HepG2 (cell line): ENCODE results near the gene DDX24. TPM values are rescaled to one million over a fixed set of nuclear protein-coding genes. Genes with fewer than 3 reads are reported as not detected.

Experiments used
- ADNP ChIP-seq: sonication (generic); formaldehyde crosslinking; IDR thresholded peaks from 2 replicates; pipeline ENCODE4 v1.4.0; 2020; ENCODE audit warnings: missing genetic modification reagents
- BHLHE40 ChIP-seq: IDR thresholded peaks from 2 replicates; pipeline ENCODE4 v1.6.1; 2011; ENCODE audit warnings: low read length, improper control_type of control experiment
- DPF2 ChIP-seq: sonication (generic); formaldehyde crosslinking; IDR thresholded peaks from 2 replicates; pipeline ENCODE4 v1.4.0; 2020; ENCODE audit warnings: mild to moderate bottlenecking, low read depth, missing genetic modification reagents, borderline replicate concordance
- GATAD2A ChIP-seq: IDR thresholded peaks from 2 replicates; pipeline ENCODE4 v1.6.1; 2016
- MAZ ChIP-seq, 2 experiments: sonication (generic) in 1 of 2; formaldehyde crosslinking in 1 of 2; IDR thresholded peaks; 2 replicates each; pipeline versions ENCODE4 v1.5.0 to v1.6.1; 2012 to 2020; ENCODE audit warnings: low read depth in 2 of 2, mild to moderate bottlenecking in 2 of 2, borderline replicate concordance in 1 of 2, improper control_type of control experiment in 1 of 2, low read length in 1 of 2, missing genetic modification reagents in 1 of 2, moderate library complexity in 1 of 2
- MEIS1 ChIP-seq: sonication (generic); formaldehyde crosslinking; IDR thresholded peaks from 2 replicates; pipeline ENCODE4 v1.9.0; 2021; ENCODE audit warnings: mild to moderate bottlenecking, missing genetic modification reagents, moderate library complexity, borderline replicate concordance
- NFIB ChIP-seq: sonication (generic); formaldehyde crosslinking; IDR thresholded peaks from 2 replicates; pipeline ENCODE4 v1.9.0; 2021; ENCODE audit warnings: missing genetic modification reagents, mild to moderate bottlenecking, borderline replicate concordance
- NR2F6 ChIP-seq, 2 experiments: IDR thresholded peaks; 2 replicates each; pipeline ENCODE4 v1.6.1; 2016; ENCODE audit warnings: antibody characterized with exemption in 1 of 2, mild to moderate bottlenecking in 1 of 2
- RBAK ChIP-seq: sonication (generic); formaldehyde crosslinking; IDR thresholded peaks from 2 replicates; pipeline ENCODE4 v1.5.1; 2020; ENCODE audit warnings: mild to moderate bottlenecking, missing genetic modification reagents
- RCOR2 ChIP-seq: IDR thresholded peaks from 2 replicates; pipeline ENCODE4 v1.6.1; 2016; ENCODE audit warnings: missing biosample characterization, missing genetic modification reagents
- RFX1 ChIP-seq: fragments of 450-650 bp; IDR thresholded peaks from 2 replicates; pipeline ENCODE4 v1.6.1; 2017
- SAP130 ChIP-seq: IDR thresholded peaks from 2 replicates; pipeline ENCODE4 v1.6.1; 2016; ENCODE audit warnings: low read depth
- SMAD9 ChIP-seq: sonication (generic); formaldehyde crosslinking; IDR thresholded peaks from 2 replicates; pipeline ENCODE4 v1.5.1; 2020; ENCODE audit warnings: mild to moderate bottlenecking, missing genetic modification reagents
- ZKSCAN5 ChIP-seq: sonication (generic); formaldehyde crosslinking; IDR thresholded peaks from 2 replicates; pipeline ENCODE4 v1.5.1; 2020; ENCODE audit warnings: mild to moderate bottlenecking, missing genetic modification reagents
- polyA plus RNA-seq, 8 experiments: library from polyadenylated mRNA; depleted of rRNA in 3 of 8; stranded (reverse) in 7 of 8; unstranded in 1 of 8; fragments of >200 nt; fragmentation: Illumina TruSeq in 4 of 8; extraction: Trizol in 4 of 8; gene quantifications; 2 replicates each; pipeline versions ENCODE4 v1.2.1 to v1.2.3, GENCODE V29; 2011 to 2016; ENCODE audit warnings: low read depth in 4 of 8, missing spikeins in 1 of 8, mixed read lengths in 1 of 8; ENCODE audit not compliant: insufficient read depth in 1 of 8
- total RNA-seq, 5 experiments: library from RNA; depleted of rRNA; stranded (reverse); fragments of >200 nt; fragmentation: Illumina TruSeq; extraction: Trizol; gene quantifications; 2 replicates each; pipeline ENCODE4 v1.2.3, GENCODE V29; 2016; ENCODE audit warnings: low read depth in 1 of 5
- TF ChIP-seq, protein P1 (sequence below): sonication (generic); formaldehyde crosslinking; IDR thresholded peaks from 2 replicates; pipeline ENCODE4 v1.8.0; 2022; ENCODE audit warnings: low read depth, missing genetic modification reagents
- TF ChIP-seq, protein P2 (sequence below), 2 experiments: sonication (generic) in 1 of 2; formaldehyde crosslinking in 1 of 2; IDR thresholded peaks; 2 replicates each; pipeline versions ENCODE4 v1.4.0 to v1.6.1; 2018 to 2020; ENCODE audit warnings: missing genetic modification reagents in 2 of 2, borderline replicate concordance in 1 of 2, low read depth in 1 of 2, mild to moderate bottlenecking in 1 of 2, missing biosample characterization in 1 of 2
- TF ChIP-seq, protein P3 (sequence below): fragments of 450-650 bp; IDR thresholded peaks from 2 replicates; pipeline ENCODE4 v1.6.1; 2017
- TF ChIP-seq, protein P4 (sequence below): sonication (generic); formaldehyde crosslinking; IDR thresholded peaks from 2 replicates; pipeline ENCODE4 v1.4.0; 2020; ENCODE audit warnings: missing genetic modification reagents
- TF ChIP-seq, protein P5 (sequence below): sonication (generic); formaldehyde crosslinking; IDR thresholded peaks from 2 replicates; pipeline ENCODE4 v1.4.0; 2020; ENCODE audit warnings: missing genetic modification reagents

DDX24 gene
- total and polyA plus RNA-seq, 2 of the 13 experiments (the other 11 are each of a cell fraction or from before 2014, with no cell fraction given): 67.3 to 149 TPM

DNA sequence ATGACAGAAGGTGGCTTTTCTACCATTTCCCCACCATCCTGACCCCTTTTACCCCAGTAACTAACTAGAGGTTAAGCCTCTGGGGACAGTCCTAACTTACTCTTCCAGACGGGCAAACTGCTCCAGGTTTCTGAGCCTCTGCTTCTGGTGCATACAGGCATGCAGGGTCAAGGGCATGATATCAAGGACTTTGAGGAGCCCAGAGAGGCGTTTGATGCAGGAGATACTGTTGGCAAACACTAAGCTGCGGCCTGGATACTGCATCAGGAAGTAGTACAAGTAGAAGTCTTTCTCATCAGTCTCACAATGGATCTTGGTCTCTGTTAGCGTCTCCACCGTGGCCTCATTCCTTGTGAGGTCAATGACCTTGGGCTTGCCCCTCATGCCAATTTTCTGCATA lies 21.0 kb downstream of the DDX24 start (continued):
- TF ChIP-seq, protein P1, sequence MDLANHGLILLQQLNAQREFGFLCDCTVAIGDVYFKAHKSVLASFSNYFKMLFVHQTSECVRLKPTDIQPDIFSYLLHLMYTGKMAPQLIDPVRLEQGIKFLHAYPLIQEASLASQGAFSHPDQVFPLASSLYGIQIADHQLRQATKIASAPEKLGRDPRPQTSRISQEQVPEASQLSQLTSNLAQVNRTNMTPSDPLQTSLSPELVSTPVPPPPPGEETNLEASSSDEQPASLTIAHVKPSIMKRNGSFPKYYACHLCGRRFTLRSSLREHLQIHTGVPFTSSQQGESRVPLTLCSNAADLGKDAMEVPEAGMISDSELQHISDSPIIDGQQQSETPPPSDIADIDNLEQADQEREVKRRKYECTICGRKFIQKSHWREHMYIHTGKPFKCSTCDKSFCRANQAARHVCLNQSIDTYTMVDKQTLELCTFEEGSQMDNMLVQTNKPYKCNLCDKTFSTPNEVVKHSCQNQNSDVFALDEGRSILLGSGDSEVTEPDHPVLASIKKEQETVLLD (CRISPR knock-in tag): no peak
- peak; percentile 49; the same call in 1 of the 2 replicates for TF ChIP-seq SAP130 (CRISPR knock-in tag)
- peak; percentile 79 for TF ChIP-seq NR2F6 (IDR thresholded peaks at IDR 0.05)
- TF ChIP-seq NR2F6 (CRISPR knock-in tag; IDR thresholded peaks at IDR 0.05): peak; percentile 89
- no peak for TF ChIP-seq MAZ (IDR thresholded peaks at IDR 0.05; ENCODE audit: borderline replicate concordance, low read depth, low read length)
- TF ChIP-seq MAZ (CRISPR knock-in tag; IDR thresholded peaks at IDR 0.05; ENCODE audit: low read depth): no peak
- TF ChIP-seq RFX1: no peak
- no peak for TF ChIP-seq RBAK (CRISPR knock-in tag)
- no peak for TF ChIP-seq MEIS1 (CRISPR knock-in tag)
- no peak for TF ChIP-seq BHLHE40
- TF ChIP-seq ADNP (CRISPR knock-in tag): no peak
- TF ChIP-seq, protein P2, sequence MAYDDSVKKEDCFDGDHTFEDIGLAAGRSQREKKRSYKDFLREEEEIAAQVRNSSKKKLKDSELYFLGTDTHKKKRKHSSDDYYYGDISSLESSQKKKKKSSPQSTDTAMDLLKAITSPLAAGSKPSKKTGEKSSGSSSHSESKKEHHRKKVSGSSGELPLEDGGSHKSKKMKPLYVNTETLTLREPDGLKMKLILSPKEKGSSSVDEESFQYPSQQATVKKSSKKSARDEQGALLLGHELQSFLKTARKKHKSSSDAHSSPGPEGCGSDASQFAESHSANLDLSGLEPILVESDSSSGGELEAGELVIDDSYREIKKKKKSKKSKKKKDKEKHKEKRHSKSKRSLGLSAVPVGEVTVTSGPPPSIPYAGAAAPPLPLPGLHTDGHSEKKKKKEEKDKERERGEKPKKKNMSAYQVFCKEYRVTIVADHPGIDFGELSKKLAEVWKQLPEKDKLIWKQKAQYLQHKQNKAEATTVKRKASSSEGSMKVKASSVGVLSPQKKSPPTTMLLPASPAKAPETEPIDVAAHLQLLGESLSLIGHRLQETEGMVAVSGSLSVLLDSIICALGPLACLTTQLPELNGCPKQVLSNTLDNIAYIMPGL (CRISPR knock-in tag; IDR thresholded peaks at IDR 0.05; ENCODE audit: borderline replicate concordance in 1 of 2, low read depth in 1 of 2): no peak
- TF ChIP-seq, protein P3, sequence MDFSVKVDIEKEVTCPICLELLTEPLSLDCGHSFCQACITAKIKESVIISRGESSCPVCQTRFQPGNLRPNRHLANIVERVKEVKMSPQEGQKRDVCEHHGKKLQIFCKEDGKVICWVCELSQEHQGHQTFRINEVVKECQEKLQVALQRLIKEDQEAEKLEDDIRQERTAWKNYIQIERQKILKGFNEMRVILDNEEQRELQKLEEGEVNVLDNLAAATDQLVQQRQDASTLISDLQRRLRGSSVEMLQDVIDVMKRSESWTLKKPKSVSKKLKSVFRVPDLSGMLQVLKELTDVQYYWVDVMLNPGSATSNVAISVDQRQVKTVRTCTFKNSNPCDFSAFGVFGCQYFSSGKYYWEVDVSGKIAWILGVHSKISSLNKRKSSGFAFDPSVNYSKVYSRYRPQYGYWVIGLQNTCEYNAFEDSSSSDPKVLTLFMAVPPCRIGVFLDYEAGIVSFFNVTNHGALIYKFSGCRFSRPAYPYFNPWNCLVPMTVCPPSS: no peak
- 0 out of 2 replicates have a peak, but pooled peaks have one; percentile 40 for TF ChIP-seq DPF2 (CRISPR knock-in tag)
- no peak for TF ChIP-seq SMAD9
- TF ChIP-seq, protein P4, sequence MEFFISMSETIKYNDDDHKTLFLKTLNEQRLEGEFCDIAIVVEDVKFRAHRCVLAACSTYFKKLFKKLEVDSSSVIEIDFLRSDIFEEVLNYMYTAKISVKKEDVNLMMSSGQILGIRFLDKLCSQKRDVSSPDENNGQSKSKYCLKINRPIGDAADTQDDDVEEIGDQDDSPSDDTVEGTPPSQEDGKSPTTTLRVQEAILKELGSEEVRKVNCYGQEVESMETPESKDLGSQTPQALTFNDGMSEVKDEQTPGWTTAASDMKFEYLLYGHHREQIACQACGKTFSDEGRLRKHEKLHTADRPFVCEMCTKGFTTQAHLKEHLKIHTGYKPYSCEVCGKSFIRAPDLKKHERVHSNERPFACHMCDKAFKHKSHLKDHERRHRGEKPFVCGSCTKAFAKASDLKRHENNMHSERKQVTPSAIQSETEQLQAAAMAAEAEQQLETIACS (CRISPR knock-in tag): no peak
- TF ChIP-seq, protein P5, sequence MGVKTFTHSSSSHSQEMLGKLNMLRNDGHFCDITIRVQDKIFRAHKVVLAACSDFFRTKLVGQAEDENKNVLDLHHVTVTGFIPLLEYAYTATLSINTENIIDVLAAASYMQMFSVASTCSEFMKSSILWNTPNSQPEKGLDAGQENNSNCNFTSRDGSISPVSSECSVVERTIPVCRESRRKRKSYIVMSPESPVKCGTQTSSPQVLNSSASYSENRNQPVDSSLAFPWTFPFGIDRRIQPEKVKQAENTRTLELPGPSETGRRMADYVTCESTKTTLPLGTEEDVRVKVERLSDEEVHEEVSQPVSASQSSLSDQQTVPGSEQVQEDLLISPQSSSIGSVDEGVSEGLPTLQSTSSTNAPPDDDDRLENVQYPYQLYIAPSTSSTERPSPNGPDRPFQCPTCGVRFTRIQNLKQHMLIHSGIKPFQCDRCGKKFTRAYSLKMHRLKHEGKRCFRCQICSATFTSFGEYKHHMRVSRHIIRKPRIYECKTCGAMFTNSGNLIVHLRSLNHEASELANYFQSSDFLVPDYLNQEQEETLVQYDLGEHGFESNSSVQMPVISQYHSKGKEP: no peak
- peak; percentile 38; the same call in 1 of the 2 replicates for TF ChIP-seq GATAD2A (CRISPR knock-in tag)
- no peak for TF ChIP-seq RCOR2 (CRISPR knock-in tag)
- no peak for TF ChIP-seq ZKSCAN5 (CRISPR knock-in tag)
- TF ChIP-seq NFIB (CRISPR knock-in tag): no peak
